Measurements from ENCODE around the gene SELENON.

The SELENON gene

DNA sequence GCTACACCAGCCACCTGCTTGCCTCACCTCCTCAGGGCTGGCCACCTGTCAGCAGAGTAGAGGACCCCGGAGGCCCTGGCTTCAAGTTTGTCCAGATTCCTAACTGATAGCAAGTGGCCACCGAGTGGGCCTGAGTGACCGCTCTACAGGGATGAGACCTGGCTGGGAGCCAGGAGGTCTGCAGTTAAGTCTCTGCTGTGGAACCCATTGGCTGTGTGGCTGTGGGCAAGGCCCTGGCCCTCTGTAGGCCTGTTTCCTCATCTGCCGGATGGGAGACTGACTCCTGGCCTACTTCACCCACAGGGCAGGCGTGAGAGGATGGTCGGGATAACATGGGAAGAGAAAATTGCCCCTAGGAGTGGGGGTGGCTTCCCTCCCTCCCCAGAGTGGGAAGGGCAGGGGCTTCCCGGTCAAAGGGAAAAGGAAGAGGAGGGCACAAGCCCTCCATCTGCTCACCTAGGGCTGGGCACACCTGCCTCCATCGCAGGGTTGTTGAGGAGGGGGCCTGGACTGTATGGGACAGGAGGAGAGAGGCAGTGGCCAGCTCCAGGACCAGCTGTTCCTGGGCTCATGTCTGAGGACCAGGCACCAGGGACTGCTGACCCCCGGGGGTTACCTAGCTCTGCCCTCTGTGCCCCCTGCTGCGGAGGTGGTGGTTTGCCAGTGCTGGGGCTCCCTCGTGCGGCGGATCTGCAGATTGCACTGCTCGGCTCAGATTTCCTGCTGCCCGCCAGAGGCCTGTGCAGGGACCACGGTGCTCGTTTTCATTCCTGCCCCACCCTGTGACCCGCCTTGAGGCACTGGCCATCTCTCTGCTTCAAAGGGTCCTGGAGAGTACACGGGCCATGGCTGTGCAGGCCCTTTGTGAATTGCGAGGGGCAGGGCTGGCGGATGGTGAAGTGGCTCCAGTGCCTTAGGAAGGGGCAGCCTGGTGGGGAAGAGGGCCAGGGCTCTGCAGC lies 10.6 kb downstream of the SELENON start:
- peak; percentile 44 for DNase-seq

DNA sequence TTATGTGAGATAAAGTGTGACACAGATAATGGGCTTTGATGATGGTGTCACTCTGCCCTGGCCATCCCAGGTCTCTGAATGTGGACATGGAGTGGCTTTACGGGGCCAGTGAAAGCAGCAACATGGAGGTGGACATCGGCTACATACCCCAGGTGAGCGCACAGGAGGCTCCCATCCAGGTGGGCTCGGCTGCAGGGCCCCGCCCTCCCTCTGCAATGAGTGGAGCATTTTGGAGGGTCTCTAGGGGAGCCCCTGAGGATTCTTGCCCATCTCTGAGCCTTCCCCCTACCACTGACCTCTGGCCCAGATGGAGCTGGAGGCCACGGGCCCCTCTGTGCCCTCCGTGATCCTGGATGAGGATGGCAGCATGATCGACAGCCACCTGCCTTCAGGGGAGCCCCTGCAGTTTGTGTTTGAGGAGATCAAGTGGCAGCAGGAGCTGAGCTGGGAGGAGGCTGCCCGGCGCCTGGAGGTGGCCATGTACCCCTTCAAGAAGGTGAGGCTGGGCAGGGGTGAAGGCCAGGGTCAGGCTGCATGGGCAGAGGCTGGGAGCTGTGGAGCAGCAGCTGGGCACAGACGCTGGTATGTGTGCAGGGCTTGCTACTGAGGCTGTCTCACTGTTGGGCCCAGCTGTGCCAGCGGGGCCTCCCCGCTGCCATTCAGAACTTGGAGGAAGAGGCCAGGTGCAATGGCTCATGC lies 11.5 kb downstream of the SELENON start:
- no peak for DNase-seq

DNA sequence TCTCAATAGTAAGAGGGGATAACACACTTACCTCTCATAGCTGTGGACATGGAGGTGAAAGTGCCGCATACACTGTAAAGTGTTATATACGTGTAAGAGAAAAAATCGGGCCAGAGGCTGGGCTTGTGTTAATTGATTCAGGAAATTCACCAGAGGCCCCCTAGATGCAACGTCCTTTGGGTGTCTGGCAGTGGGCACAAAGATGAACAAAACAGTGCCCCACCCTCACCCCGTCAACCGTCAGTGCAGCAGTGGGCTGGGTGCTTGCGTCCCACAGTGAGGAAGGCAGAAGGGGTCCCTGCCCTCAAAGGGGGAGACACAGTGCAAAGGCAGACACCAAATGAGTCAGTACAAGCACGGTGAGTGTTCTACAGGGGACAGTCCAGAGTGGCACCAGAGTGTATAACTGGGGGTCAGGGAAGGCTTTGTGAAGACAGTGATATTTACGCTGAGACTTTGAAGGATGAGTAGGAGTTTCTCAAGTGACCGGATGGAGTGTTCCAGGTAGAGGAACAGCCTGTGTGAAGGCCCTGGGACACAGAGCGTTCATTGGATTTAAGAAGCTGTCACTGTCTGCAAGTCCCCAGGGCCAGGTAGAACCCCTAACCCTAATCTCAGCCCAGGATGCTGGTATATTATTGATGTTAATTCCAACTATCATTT lies 13.2 kb downstream of the SELENON start:
- DNase-seq, result no peak

- no peak for DNase-seq
Measured at GRCh38 chr1:25813734-25814471, 13.9 kb downstream of the SELENON start.

DNA sequence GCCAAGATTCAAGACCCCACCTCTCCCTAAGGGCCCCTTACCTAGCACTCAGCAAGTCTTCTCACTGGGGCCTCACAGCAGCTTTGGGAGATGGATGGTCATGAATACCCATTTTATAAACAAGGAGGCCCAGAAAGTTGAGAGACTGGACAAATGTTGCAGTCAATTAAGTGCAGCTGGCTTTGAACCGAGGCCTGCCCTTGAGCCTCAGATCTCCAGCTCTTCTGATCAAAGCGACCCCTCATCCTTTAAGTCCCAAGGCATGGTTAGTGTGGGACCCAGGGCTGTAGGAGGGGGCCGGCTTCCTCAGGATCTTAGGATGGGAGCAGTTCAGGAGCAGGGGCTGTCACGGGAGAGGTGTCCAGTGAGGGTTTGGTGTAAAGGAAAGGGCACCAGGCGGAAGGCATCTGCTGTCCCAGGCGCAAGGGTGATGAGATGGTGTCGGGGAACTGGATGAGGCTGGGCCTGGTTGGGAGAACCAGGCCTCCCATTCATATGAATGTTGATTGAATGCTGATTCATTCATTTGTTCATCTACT lies 14.6 kb downstream of the SELENON start:
- DNase-seq, result no peak

DNA sequence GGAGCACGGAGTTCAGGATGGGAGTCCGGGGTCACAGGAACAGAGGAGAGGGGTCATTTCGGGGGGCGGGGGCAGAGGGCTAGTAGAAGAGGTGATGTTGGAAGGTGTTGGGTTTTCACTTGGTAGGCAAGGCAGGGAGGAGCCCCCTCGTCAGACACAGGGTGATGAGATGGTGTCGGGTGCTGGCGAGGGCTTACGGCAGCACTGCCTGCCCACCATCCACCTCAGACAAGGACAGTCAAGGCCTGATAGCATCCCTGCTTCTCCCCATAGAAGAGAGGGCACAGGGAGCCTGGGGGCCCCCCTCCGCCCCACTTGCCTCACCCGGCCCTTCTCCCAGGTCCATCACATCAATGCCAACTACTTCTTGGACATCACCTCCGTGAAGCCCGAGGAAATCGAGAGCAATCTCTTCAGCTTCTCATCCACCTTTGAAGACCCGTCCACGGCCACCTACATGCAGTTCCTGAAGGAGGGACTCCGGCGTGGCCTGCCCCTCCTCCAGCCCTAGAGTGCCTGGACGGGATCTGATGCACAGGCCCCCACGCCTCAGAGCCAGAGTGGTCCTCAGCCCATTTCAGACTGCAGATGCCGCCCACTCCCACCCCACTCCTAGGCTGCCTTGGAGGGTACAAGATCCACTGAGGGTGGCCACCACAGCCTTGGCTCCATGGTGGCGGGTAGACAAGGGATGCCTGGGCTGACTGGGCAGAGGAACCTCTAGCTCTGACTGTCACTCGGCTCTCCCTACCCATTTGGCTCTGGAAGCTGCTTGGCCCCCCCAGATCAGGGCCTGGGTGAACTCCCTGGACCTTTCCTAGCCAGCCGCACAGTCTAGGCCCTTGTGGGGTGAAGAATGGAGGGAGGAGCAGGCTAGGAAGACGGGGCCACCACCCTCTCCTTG lies 15.5 kb downstream of the SELENON start:
- DNase-seq, result no peak

GRCh38 chr1:25816112-25816718 lies 16.2 kb downstream of the SELENON start:
- DNase-seq, result no peak

- DNase-seq, result no peak
Measured at GRCh38 chr1:25817840-25818501, 18.0 kb downstream of the SELENON start.

GRCh38 chr1:25818569-25818968 lies 18.6 kb downstream of the SELENON start:
- DNase-seq, result no peak

GRCh38 chr1:25819491-25820246 lies 19.7 kb downstream of the SELENON start, which contains the start of gene MTFR1L:
Gene MTFR1L (plus strand): TSS chr1:25819954. CDS start chr1:25823105, 3,151 bp downstream.
- DNase-seq, result peak; percentile 71

GRCh38 chr1:25820247-25821111 lies 20.5 kb downstream of the SELENON start:
- DNase-seq, result peak; percentile 73

DNA sequence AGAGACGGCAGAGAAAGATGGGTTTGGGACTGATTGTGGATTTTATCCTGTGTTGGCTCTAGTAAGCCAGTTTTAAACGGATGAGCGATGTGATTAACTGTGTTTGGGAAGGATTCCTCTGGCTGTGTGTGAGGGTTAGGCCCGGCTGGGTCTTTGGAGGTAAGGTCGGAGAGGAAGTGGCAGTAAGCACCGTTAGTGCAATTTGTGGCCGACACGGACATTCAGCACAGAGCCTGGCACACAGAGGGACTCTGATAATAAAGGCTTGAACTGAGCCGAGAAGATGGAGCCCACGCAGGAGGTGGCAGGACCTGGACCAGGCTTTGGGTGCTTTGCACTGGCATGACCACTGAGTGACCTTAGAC lies 21.1 kb downstream of the SELENON start:
- no peak for DNase-seq

GRCh38 chr1:25821630-25822091 lies 21.7 kb downstream of the SELENON start:
- DNase-seq, result no peak

DNA sequence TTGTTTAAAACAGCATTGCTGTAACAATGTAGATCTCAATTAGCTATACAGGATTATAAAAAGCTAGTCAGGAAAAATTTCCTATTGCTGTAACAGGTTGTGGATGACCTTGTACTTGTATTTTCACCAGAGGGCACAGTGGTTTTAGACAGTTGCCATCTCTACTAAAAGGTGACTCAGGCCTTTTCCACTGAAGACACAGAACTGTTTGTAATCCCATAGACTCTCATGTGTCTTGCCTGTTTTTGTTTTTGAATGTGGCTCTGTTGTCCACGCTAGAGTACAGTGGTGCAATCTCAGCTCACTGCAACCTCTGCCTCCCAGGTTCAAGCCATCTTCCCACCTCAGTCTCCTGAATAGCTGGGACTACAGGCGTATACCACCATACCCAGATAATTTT lies 25.6 kb downstream of the SELENON start:
- DNase-seq, result no peak

- DNase-seq, result no peak
Measured at GRCh38 chr1:25826571-25826970, 26.6 kb downstream of the SELENON start.

GRCh38 chr1:25828491-25828890 lies 28.5 kb downstream of the SELENON start:
- no peak for DNase-seq

- no peak for DNase-seq
Measured at GRCh38 chr1:25829046-25829445, 29.1 kb downstream of the SELENON start.

DNA sequence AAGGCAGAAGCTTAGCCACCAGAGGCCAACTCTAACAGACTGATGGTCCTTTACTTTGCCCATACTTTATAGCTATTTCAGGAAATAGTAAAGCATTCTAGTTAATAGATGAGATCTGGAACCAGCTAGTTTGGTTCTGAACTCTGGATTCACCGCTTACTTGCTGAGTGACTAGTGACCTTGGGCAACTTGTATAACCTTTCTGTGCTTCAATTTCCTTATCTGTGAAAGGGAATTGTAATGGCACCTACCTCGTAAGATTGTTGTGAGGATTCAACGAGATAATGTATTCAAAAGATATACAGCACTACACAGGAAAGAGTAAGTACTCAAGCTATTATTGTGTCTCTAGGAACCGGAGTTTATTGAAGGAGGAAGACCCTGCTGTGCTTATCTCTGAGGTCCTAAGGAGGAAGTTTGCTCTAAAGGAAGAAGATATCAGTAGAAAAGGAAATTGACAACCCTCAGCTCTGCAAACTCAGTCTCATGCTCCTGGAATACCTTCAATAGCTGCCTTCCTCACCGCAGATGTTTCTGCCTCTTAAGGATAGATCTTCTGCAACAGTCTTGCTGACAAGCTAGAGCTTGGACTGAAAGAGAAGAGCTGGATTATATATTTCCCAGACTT lies 31.7 kb downstream of the SELENON start:
- no peak for DNase-seq
